ENCODE data around the gene ATXN1. TPM values are rescaled to one million over a fixed set of nuclear protein-coding genes. Genes with fewer than 3 reads are reported as not detected.
A peak's percentile ranks its signal among the peaks of the same experiment; 100 is the strongest.

ATXN1 gene
- total and polyA plus RNA-seq, 2 of the 13 experiments (the other 11 are each of a cell fraction or from before 2014, with no cell fraction given): 20.7 to 39.5 TPM

- TF ChIP-seq ZNF124 (CRISPR knock-in tag; IDR thresholded peaks at IDR 0.05) (no peak), ATRX (CRISPR knock-in tag; IDR thresholded peaks at IDR 0.05; ENCODE audit: borderline replicate concordance) (no peak), SMAD9 (CRISPR knock-in tag; IDR thresholded peaks at IDR 0.05) (no peak), MED13 (CRISPR knock-in tag; IDR thresholded peaks at IDR 0.05) (no peak), DRAP1 (CRISPR knock-in tag; IDR thresholded peaks at IDR 0.05) (no peak), ZNF740 (CRISPR knock-in tag; IDR thresholded peaks at IDR 0.05) (no peak), ZNF678 (CRISPR knock-in tag; IDR thresholded peaks at IDR 0.05) (no peak), ZHX1 (CRISPR knock-in tag; IDR thresholded peaks at IDR 0.05; ENCODE audit: low read depth) (no peak), KMT2A (CRISPR knock-in tag; IDR thresholded peaks at IDR 0.05) (no peak), CENPBD1 (CRISPR knock-in tag; IDR thresholded peaks at IDR 0.05; ENCODE audit: borderline replicate concordance, low read depth) (no peak), NAIF1 (CRISPR knock-in tag; IDR thresholded peaks at IDR 0.05; ENCODE audit: borderline replicate concordance) (no peak), MAFF (IDR thresholded peaks at IDR 0.05; ENCODE audit: low read depth, low read length) (peak; percentile 27; the same call in 1 of the 2 replicates), ZNF784 (CRISPR knock-in tag; IDR thresholded peaks at IDR 0.05; ENCODE audit: borderline replicate concordance) (no peak)
Observed at GRCh38 chr6:16807956-16808355, 46.7 kb upstream of the ATXN1 start (continued).
